GM18502 (cell line): Measurements from ENCODE around the gene SYNDIG1.

Experiments used
- ATAC-seq: cut with Tn5 transposase; IDR thresholded peaks from one replicate; pipeline ENCODE4 v1.9.1; 2021; ENCODE audit warnings: mild to moderate bottlenecking; ENCODE audit not compliant: unreplicated experiment, poor library complexity

Gene SYNDIG1

DNA sequence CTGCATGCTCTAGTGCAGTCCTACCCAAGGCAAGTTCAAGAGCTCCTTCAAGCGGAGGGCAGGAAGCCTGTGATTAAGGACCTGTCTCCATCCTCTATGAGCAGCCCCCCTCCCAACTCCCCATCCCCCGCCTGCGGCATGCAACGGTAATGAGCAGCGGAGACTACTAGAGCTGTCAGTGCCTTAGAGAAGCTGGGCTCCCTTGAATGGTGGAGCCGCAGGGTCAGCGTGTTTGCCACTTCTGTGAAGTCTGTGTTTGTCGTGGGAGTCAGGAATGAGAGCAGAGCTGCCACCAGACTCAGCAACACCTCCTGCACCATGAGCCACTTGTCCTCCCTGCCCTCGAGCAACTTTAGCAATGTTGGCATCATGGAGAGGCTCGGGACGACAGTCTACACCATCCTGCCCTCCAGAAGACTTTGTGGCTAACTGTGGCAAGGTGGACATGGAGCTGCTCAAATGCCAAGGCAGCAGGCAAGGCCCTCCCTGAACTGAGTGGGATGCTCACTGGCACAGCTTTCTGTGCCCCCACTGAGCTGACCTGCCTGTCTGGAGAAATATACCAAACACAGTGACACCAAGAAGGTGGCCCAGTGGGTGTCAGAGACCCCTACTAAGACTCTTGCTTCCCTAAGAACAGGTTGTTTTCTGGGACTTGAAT lies 23.8 kb upstream of the SYNDIG1 start:
- no peak for ATAC-seq

DNA sequence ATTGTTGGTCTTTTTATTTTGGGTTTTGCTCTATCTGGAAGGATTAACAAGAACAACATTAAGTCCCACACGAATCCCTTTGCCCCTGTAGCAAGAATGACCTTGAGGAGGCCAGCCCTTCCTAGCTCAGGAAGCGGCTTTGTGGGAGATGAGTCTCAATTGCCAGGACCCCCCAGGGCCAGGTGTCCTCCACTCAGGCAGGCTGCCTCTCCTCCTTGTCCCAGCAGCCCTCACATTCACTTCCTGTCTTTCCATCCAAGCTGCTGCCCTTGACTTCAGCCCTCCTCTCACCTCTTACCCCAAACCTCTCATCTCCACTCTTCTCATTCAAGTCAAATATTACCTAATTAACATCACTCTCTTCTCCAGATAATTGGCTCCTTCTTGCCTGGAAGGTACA lies 22.6 kb upstream of the SYNDIG1 start:
- no peak for ATAC-seq

DNA sequence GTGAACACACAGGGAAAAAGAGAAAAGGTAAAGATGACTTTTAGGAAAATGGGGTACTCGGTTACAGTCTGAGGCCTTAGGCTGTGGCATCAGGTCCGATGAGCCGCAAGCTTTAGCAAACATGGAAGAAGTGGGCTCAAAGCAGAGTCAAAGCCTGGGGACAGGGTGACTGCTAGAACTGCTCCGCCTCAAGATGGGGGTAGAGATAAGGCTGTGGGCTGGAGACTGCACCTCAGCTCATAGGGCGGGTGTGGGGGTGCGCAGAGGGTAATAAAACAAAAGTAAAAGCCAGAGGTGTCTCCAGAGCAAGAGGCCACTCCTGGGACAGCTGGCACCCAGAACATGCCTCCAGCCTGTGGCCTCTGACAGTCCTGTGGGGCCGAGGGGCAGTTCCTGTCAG lies 21.3 kb upstream of the SYNDIG1 start:
- no peak for ATAC-seq

DNA sequence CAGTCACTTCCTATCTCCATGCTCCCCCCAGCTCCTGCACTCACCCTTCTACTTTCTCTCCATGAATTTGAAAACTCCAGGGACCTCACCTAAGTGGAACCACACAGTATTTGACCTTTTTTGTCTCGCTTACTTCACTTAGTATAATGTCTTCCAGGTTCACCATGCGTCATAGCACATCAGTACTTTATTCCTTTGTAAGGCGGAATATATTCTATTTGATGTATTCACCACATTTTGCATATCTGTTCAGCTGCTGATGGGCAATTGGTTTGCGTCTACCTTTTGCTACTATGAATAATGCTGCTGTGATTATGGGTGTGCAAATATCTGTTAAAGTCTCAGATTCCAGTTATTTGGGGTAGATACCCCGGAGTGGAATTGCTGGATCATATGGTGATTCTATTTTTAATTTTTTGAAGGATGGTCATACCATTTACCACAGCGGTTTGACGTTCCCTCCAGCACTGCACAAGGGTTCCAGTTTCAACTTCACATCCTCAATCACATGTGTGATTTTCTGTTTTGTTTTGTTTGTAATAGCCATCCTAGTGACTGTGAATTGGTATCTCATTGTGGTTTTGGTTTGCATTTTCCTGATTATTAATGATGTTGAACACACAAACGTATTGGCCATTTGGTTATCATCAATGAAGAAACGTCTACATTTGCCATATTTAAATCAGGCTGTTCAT lies 20.3 kb upstream of the SYNDIG1 start:
- no peak for ATAC-seq

DNA sequence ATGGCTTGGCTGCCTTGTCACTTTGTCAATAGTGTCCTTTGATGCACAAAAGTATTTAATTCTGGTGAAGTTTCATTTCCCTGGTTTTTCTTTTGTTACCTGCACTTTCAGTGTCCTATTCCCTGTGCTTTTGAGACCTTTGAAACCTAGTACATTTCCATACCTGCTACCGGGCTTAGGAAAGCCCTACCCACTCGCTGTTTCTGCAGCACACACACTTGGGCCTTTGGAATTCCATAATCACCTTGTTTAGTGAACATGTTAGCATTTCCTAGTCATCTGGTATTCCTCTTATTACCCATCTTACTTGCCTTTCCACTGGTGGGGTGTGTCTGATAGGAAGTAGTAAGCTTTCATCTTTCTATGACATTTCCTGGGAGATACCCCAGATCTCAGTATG lies 19.3 kb upstream of the SYNDIG1 start:
- no peak for ATAC-seq

DNA sequence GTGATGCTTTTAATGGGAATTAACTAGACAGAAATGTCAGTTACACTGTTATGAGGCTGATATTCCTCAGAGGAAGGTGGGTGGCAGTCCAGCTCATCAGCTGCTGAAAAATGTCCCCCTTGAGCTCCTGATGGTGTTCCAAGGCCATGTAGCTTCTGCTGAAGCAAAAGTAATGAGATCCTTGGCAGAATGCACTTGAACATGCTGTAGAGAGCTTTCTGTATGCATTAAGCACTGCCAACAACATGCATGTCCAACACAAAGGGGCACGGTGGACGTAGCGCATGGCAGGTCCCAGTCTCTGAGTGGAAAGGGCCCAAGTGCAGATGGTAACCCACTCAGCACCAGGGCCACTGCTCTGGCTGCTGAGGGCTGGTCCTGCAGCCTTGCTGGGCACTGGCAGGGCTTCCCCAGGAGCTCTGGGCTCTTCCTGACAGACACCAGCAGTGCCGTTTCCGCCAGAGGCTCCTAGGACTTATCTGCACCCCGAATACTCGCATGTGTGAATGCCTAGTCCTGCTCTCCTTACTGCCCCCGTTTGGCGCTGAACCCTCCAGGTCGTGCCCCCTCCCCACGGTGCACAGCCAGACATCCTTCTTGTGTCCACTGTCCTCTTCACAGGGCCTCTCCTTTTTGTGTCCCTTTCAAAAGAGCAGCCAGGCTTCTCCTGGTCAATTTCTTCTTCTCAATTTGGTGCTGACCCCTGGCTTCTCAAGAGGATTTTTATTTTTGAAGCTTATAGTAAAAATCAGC lies 18.6 kb upstream of the SYNDIG1 start:
- no peak for ATAC-seq

DNA sequence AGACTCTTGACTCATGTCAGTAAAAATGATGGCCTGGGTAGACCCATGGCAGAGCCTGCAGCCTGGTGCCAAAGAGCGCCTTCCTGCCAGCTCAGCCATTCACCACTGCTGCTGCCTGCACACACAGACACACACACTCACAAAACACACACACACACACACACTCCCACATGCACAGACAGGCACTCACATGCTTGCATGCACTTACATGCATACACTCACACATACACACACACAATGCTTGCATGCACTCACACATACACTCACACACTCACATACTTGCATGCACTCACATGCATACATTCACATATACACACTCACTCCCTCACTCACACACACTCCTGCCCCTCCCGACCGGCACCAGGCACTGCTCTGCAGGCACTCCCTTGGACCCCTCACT lies 18.0 kb upstream of the SYNDIG1 start:
- no peak for ATAC-seq

DNA sequence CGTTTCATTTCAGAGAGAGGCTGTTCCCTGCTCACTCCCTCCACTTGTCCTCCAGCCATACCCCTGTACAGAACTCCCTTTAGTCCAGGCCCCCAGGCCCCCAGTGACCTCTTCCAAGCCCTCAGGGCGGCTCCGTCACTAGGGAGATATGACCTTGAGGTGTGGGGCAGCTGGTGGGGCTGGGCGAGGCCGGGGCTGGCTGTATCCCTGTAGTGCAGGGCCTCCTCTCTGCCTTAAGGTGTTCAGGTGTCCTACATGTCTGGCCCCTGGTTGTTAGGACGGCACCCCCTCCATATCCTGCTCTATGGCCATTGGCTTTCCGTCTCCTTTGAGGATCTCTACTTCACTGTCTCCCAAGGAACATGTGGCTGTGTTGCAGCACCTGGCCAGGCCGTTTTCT lies 17.4 kb upstream of the SYNDIG1 start:
- ATAC-seq, result no peak

DNA sequence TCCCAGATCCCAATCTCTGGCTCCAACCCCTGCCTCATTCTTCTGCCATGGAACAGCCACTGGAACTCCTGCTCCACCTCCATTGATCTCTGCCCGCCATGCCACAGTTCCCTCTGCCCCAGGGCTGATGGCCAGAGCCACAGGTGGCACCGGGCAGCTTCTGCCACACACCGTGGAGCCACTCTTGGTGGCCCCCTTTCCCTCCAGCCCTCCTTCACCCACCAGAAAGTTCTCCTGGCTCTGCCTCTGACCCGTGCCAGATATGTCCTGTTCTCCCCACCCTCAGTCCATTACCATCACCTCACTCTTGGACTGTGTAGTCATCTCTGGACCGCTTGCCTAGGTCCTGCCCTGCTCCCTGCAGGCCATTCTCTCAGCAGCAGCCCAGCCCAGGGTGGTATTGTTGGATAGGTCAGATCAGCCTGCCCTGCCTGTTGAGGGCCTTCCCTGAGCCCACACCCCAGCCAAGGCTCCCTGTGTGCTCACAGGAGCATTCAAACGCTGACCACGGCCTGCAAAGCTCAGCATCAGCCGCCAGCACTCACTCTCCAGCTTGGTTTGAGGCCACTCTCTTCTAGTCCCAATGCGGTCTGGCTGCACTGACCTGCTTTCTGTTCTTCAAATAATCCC lies 16.8 kb upstream of the SYNDIG1 start:
- ATAC-seq, result no peak

DNA sequence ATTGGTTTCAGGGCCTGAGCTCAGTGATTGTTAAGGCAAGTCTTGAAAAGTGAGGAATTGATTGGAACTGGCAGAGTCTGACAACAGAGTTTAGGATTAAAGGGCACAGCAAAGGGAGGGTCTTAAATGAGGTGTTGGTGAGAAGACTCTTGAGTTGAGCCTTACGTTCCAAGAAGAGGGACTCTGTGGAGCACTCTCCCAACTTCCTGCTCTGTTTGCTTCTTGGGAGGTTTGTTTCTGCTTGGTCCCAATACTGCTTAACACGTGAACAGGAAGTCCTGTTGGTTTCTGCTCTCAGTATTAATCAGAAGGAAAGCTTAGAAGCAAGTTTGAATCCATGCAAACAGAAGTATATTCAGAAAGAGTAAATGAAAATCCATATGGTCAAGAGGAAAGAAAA lies 15.6 kb upstream of the SYNDIG1 start:
- no peak for ATAC-seq

DNA sequence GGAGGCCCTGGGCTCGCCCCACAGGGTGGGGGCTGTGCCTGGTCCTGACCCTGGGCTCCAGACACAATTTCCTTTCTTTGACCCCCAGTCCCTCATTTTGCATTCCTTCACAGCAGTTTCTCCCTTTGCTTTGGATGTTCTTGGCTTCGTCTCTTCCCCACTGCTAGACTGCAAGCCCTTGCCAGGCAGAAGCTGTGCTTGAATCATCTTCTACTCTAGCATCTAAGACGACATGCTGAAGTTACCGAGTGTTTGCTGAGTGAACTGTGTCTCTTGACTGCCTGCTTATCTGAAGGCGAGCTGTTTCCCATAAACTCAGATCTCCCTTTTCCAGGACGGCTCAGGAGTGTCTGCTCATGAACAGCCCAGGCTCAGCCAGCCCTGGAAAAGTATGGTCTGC lies 14.3 kb upstream of the SYNDIG1 start:
- no peak for ATAC-seq

DNA sequence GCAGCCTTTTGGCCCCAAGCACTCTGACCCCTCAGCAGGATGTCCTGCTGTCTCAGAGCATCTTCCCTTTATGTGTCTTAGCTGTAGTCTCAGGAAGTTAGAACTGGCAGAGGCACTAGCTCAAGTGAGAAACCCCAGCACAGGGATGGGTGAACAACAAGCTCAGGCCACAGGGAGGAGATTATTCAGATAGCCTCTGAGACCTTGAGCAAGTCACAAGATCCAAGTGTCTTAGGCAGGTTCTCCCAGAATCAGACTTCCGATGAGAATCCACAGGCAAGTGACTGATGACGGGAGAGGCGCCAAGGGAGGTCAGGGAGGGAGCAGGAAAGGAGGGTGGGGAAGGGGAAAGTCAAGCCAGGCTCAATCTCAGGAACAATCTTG lies 13.0 kb upstream of the SYNDIG1 start:
- no peak for ATAC-seq

DNA sequence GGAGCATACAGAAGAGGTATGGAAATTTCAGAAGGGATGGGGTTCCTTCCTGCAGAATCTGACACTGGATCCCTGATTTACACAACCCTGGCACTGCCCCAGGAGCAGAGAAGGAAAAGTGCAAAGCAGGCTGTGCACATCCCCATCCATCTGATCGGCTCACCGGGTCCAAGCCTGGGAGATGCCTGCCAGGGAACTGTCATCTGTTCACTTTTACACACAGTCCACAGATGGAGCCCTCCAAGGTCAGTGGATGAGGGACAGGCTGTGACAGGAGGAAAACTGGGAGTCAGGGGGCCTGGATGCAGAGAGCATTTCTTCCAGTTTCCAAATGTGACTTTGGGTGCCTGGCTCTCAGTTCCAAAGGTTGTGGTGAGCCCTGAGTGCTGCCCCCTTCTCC lies 11.0 kb upstream of the SYNDIG1 start:
- no peak for ATAC-seq

DNA sequence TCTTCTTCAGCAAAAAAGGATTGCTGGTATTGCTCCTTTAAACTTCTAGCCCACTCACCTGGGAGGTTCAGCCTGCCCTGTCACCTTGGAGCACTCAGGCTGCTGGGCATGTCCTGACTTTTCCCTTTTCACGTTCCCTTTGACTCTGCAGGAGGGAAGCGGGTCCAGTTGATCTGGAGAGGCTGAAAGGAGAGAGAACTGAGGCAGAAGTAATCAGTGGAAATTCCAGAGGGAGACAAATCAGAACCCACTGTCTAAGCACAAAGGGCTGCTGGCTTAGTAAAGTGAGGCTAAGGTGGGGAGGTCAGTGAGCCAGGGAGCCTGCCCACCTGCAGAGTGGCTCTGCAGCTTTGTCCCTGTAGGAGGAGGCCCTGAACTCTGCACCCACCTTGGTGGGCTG lies 9.7 kb upstream of the SYNDIG1 start:
- ATAC-seq, result no peak

DNA sequence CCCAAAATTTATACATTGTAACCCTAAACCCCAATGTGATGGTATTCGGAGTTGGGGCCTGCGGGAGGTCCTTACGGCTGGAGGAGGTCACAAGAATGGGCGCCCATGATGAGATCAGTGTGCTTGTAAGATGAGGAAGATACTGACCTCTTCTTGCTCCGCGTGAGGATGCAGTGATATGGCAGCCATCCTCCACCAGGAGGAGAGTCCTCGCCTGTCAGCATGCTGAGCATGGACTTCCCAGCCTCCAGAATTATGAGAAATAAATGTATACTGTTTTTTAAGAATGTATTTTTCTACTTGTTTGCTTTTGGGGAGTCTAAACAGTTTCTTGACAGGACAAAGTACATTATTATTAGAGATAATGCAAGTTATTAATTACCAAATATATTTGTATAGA lies 8.7 kb upstream of the SYNDIG1 start:
- no peak for ATAC-seq

DNA sequence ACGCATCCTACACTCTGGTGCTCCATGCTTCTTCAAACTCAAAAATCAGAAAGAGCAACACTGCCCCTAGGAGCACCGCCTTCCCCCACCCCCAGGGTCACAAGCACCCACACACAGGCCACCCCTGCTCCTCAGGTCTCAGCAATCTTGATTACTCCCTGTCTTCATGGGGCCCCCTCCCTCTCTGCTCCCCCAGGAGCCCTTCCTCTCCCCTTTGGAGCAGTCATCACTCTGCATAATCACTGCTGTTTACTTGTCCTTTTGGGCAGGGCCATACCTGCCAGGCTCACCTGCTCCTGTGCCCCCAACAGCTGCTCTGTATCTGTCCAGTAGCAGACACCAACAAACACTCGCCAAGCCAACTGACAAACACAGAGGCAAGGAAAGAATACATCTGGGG lies 7.6 kb upstream of the SYNDIG1 start:
- ATAC-seq, result no peak

DNA sequence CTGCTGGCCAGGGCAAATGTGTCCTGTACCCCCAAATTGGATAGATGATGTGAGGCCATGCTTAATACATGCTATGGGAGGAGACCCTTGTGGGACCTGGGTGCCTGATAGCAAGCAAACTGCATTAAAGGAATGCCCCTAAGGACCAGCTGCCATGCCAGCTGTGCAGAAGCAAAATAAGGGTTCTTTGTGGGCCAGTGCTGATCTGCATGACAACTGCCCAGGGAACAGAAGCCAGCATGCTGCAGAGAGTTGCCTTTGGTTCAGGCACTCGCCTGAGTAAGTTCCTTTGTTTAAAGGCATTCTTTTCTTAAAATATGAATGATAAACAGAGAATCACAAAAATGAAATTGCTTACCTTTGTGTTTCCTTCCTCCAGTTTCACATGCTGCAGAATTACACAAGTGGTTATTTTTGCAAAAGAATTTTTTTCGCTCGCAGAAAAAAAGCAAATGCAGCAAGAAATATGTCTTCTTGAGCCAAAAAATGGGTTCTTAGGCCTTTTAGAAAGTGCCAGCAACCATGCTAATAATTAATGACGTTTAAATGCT lies 6.9 kb upstream of the SYNDIG1 start:
- ATAC-seq, result no peak

DNA sequence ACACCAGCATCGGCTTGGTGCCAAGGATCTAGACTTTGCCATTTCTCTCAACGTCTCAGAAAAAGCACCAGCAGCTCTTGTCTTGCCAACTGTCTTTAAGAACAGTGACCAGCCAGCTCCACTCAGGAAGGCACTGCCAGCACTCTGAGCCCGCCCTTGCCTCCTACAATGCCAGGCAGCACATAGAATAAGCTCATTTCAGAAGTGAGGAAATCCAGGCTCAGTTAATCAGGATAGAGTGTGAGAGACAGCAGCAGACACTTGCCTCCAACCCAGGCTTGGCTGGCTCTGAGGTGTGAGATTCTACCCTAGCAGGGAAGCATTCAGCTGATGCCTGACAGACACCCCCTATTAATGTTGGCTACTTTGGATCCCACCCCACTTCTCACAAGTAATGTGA lies 4.3 kb upstream of the SYNDIG1 start:
- no peak for ATAC-seq

DNA sequence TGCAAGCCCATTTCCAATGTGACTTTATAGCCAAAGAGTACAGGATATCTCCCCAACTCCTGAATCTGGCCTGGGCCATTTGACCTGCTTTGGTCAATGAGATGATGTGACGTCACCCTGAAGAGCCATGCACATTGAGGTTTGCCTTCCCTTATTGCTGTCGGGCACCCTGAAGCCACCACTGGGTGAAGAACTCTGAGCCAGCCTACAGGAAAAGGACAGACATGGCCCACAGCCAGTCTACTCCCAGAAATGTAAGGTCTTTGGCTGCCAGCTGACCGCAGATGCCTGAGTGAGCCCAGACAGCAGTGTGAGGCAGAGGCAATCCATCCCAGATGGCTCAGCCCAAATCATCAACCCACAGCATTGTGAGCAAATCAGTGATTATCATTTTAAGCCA lies 3.7 kb upstream of the SYNDIG1 start:
- ATAC-seq, result no peak

DNA sequence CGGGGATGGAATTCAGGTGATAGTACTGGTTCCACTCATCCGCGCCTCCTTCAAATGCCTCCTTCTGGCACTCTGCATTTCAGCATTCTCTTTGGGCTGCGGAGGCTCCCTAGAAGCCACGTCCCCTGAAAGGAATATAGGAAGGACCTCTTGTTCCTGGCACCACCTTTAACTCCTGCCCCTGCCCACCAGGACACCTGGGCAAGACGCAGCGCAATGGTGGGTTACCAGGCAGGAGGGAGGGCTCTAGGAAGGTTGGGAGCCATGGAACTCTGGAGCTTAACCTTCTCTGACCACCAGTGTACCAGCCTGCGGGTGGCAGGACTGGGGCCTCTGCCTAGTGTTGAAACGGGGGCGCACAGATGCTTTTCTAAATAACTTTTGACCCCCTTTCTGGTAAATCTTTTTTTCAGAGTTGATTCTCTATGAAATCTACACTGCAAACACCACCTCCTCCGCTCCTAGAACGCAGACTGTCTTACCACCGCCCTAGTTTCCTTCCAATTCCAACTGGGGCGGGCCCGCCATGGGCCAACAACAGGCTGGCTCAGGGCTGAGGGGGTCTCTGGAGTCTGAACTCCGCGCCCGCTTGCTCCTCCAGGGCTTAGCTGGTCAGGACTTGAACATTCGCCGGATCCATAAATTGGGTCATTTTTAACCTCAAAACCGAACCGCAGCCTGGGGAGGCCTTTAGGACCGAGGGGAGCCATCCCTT lies 871 bp upstream of the SYNDIG1 start:
- ATAC-seq, result no peak
